Retinal pigment epithelial cell (primary cell): ENCODE data around the gene DHRS1.

Source experiments
- DNase-seq: peaks from one replicate; pipeline ENCODE4 v3.0.0-alpha.2; 2010; ENCODE audit warnings: low read depth
- H3K4me3 ChIP-seq: 2 replicates; pipeline ENCODE4 v1.5.1; 2011; ENCODE audit warnings: mild to moderate bottlenecking, low read length, control low read depth, moderate library complexity
- TF ChIP-seq, protein P1 (sequence below): conservative IDR thresholded peaks from 2 replicates; pipeline ENCODE4 v1.5.1; 2011; ENCODE audit warnings: low read depth, low read length, control low read depth, inconsistent platforms

Gene DHRS1

DNA sequence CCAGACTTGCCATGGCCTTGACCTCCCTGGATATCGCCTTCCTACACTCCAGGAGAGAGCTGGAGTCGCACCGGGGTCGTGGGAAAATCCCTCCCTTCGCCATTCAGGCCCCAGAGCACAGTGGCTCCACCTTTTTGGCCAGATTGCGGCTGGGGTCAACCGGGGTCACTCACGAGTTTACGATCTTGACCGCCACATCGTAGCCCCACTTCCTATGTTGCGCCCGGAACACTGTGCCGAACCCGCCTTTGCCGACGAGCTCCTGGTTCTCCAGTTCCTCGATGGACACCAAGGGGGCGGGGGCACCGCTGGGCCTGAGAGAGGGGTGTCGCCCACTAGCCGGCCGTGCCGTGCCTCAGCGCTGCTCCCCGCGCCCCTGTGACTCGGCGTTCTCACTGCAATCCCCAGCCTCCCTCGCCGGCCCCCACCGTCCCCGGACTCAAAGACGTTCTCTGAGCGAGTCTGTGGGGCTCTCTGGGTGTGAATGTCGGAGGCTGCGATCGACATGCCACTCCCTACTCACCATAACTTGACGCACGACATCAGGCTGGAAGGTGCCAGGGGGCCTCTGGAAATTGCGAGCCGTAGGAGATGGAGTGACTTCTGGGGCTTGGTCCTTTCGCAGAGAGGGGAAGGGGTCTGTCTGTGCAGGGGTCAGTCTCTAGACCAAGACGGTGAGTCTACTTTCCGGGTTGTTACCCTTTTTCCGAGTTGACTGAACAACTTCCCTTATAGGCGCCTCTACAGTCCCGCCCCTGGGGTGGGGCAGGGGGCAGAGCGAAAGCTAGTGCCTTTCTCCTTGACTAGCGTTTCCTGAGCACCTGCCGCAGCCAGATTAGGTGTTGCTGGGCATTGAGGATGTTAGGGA is 39.9 kb upstream of the DHRS1 start, which contains the start of gene RIPK3:
TSS of gene RIPK3 (minus strand) at position 708 of the 868 bp plus-strand sequence. CDS start at position 543, 165 bp downstream.
- H3K4me3 ChIP-seq, result no peak within 1 kb of the TSS
- no peak for DNase-seq

DNA sequence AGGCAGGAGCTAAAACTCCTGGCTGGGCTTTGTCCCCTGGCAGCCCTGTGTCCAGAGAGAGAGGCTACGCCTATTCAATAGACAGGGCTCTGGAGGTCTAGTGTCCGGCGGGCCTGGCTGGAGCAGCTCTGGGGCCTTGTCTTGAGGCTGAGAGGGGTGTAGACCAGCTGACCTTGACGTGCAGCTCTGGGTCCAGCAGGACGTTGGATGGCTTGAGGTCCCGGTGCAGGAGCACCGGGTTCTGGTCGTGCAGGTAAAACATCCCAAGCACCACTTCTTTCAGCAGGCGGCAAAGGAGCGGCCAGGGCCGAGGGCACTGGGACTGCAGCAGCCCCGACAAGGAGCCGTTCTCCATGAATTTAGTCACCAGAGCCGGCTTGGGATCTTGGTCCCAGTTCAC is 39.3 kb upstream of the DHRS1 start:
- no peak for DNase-seq
- TF ChIP-seq, protein P1, sequence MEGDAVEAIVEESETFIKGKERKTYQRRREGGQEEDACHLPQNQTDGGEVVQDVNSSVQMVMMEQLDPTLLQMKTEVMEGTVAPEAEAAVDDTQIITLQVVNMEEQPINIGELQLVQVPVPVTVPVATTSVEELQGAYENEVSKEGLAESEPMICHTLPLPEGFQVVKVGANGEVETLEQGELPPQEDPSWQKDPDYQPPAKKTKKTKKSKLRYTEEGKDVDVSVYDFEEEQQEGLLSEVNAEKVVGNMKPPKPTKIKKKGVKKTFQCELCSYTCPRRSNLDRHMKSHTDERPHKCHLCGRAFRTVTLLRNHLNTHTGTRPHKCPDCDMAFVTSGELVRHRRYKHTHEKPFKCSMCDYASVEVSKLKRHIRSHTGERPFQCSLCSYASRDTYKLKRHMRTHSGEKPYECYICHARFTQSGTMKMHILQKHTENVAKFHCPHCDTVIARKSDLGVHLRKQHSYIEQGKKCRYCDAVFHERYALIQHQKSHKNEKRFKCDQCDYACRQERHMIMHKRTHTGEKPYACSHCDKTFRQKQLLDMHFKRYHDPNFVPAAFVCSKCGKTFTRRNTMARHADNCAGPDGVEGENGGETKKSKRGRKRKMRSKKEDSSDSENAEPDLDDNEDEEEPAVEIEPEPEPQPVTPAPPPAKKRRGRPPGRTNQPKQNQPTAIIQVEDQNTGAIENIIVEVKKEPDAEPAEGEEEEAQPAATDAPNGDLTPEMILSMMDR, result no peak
- H3K4me3 ChIP-seq, result no peak overlapping the region

More for the DNA sequence above, 39.9 kb upstream of the DHRS1 start, which contains the start of gene RIPK3:
- TF ChIP-seq, protein P1, result no peak

DNA sequence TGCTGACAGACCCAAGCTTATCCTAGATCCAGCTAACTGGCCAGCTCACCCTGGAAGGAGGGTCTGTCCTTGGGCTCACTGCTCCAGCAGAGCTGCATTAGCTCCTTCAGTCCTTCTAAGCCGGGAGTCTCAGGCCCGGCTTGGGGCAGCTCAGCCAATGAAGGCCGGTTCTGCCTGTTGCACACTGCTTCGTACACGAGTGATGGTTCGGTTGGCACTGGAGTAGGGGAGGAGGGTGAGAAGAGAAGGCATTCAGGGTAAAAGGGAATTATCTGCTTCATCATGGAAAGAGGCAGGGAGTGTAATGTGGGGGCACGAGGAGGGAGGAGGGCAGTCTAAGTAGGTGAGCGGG is 38.2 kb upstream of the DHRS1 start:
- TF ChIP-seq, protein P1, result no peak
- no peak for DNase-seq
- no peak overlapping the region for H3K4me3 ChIP-seq

DNA sequence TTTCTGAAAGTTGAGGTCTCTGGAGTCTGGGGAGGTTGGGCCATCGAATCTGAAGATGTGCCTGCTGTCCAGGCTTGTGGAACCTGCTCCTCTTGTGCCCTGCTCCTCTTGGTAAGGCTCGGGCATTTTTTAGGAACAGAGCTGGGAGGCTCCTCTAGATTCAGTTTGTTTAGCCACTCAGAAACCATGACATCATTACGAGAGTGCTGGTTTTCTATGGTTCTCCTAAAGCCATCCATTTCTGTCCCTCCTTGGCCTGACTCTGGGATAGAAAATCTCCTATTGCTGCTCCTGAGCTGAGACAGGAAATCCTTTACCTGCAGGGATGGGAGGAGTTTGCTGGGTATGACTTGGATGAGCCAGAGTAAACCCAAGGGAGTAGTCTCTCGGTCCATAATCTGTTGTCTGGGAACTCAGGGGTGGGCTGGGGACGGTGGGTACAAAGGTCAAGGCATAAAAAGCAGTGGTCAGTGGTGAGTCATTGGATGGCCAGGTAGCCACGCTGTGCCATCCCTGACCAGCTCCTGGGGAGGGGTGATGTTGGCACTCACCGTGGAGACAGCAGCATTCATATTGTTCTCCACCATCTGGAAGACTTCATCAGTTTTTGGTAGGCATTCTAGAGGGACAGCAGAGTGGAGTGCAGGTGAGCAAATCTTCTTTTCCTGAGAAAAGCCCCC is 37.7 kb upstream of the DHRS1 start:
- H3K4me3 ChIP-seq, result no peak overlapping the region
- TF ChIP-seq, protein P1, result no peak
- DNase-seq, result no peak

DNA sequence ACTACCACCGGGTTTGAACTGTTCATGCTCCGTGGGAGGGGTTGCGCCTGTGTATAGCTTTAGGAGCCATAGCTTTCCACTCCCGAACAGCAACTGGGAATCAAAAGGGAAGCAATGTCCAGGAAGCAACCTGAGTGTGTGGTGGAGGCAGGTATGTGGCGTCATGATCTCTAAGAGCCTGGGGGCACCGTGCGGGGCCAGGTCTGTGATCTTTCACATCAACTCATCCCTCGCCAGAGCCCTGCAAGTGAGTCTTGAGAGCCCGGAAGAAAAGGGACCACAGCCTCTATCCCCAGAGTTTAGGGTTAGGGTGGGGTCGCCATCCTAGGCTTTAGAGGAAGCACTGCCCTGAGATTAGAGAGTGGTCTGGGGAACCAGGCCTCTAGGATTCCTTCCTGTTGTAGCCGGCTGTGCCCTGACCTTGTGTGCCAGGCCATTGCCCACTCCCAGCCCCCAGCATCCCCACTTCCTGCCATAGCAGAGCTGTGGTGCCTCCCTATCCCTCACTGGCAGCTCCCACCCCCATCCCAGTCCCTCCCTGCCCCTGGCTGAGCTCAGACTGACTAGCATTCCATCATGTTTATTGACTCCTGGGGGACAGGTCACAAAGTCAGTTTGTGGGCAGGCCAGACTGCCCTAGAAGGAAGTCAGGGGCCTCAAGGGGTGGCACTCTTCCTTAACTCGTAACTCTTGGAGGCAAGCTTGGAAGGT is 36.0 kb upstream of the DHRS1 start:
- no peak overlapping the region for H3K4me3 ChIP-seq
- TF ChIP-seq, protein P1, result no peak
- DNase-seq, result no peak

DNA sequence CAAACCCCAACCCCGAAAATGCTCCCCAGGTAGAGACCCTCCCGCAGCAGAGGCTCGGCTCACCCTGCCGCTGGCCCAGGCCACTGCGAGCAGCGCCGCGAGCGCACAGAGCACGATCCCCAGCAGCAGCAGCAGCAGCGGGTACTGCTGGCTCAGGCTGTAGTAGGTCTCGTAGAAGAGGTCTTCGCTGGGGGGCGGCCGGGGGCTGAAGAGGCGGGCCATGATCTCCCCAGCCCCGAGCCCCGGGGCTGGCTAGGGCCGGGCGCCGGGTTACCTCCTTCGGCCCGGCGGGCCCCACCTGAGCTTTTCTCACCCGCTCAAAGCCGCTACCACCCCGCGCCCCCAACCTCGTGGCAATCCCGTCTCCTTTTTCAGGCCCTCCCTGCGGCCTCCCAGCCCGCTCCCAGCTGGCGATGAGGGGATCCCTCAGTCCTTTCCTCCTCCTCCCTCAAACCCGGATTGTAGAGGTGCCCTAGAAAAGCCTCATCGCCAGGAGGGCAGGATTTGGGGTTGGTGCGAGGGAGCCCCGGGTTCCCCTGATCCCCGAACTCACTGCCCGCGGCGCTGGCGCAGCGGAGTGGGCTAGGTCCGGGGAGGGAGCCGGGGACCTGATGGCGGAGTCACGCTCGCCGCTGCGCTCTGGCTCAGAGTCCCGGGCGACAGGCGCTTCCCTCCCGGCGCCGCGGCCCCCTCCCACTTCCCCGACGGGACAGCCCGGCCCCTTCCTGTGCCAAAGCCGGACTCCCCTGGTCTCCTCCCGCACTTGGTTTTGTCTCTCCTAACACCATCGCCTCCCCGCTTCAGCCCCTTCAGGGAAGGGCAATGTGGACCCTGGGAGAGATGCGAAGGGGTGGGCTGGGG is 35.1 kb upstream of the DHRS1 start, which contains the start of gene ADCY4:
TSS of gene ADCY4 (minus strand) at position 641 of the 861 bp plus-strand sequence. CDS start at position 222, 419 bp downstream.
- DNase-seq, result no peak
- no peak within 1 kb of the TSS for H3K4me3 ChIP-seq
- TF ChIP-seq, protein P1, result no peak
